Small intestine (tissue), 7 donors: ENCODE measurements around the gene GALNT16. TPM values are rescaled to one million over a fixed set of nuclear protein-coding genes. Genes with fewer than 3 reads are reported as not detected.

Experiments
- DNase-seq, 2 donors: peaks; one replicate each; pipeline versions ENCODE4 v3.0.0 to v3.0.0-alpha.2; 2013
- FAIRE-seq: peaks from 2 replicates; lab custom pipeline; 2012; peaks lifted over from hg19 to GRCh38; lab: Jason Lieb, UNC
- H3K27ac ChIP-seq, 3 donors: one replicate each; pipeline ENCODE4 v1.5.1; 2013; ENCODE audit warnings: low read length in 2 of 3, mild to moderate bottlenecking in 2 of 3, control low read depth in 1 of 3, inconsistent platforms in 1 of 3, low read depth in 1 of 3, moderate library complexity in 1 of 3
- H3K27me3 ChIP-seq, 3 donors: one replicate each; pipeline ENCODE4 v1.6.1; 2013; ENCODE audit warnings: low read length in 3 of 3, inconsistent platforms in 1 of 3; ENCODE audit not compliant: control insufficient read depth in 3 of 3, insufficient read depth in 3 of 3
- H3K36me3 ChIP-seq, 3 donors: one replicate each; pipeline ENCODE4 v1.6.1; 2013; ENCODE audit warnings: low read length in 3 of 3, inconsistent platforms in 1 of 3, low read depth in 1 of 3, mild to moderate bottlenecking in 1 of 3, moderate library complexity in 1 of 3; ENCODE audit not compliant: control insufficient read depth in 3 of 3, insufficient read depth in 2 of 3
- H3K4me1 ChIP-seq, 3 donors: one replicate each; pipeline ENCODE4 v1.6.1; 2013; ENCODE audit warnings: low read length in 2 of 3, inconsistent platforms in 1 of 3, low read depth in 1 of 3, mild to moderate bottlenecking in 1 of 3, moderate library complexity in 1 of 3; ENCODE audit not compliant: control insufficient read depth in 3 of 3, insufficient read depth in 2 of 3
- H3K4me3 ChIP-seq, 3 donors: one replicate each; pipeline ENCODE4 v1.5.1; 2013; ENCODE audit warnings: low read length in 3 of 3, control low read depth in 1 of 3, inconsistent platforms in 1 of 3, low read depth in 1 of 3, mild to moderate bottlenecking in 1 of 3, moderate library complexity in 1 of 3
- H3K9me3 ChIP-seq, 2 donors: one replicate each; pipeline ENCODE4 v1.6.1; 2013; ENCODE audit warnings: low read depth in 1 of 2, low read length in 1 of 2; ENCODE audit not compliant: control insufficient read depth in 2 of 2, insufficient read depth in 1 of 2
- WGBS, 3 donors: extraction: QIAGEN DNeasy Blood & Tissue Kit; methylation state at CpG; one replicate each; pipeline ENCODE4 v1.1.7; 2013; 5-methylcytosine and 5-hydroxymethylcytosine counted together
- polyA plus RNA-seq, 4 donors: library from polyadenylated mRNA; stranded (reverse) in 3 of 4; unstranded in 1 of 4; fragments of 200-250 nt in 3 of 4; fragments of 120-200 nt in 1 of 4; gene quantifications; one replicate each; pipeline versions ENCODE4 v1.2.1 to v1.2.3, GENCODE V29; 2013
- donor health status: healthy with polysubstance abuse.
- donor health status: control.
- donor health status: control.
- donor health status: Bipolar disorder and iron deficiency.
- donor health status: healthy.

Gene GALNT16
- polyA plus RNA-seq, 4 donors, result 0.45 to 18.2 (median 1.5) TPM

GRCh38 chr14:69319911-69320310 lies 60.0 kb downstream of the GALNT16 start:
- no peaks in the 10 kb centered on the region for H3K4me1 ChIP-seq
- peaks cover 0 to 2% of the 10 kb centered on the region in 2 donors for H3K9me3 ChIP-seq
- no peak overlapping the region for H3K27ac ChIP-seq
- no peak for FAIRE-seq
- DNase-seq, result no peak
- 95 to 99% (median 98%) methylated on average over 8 of the region's 8 CpGs for WGBS, 3 donors
- H3K27me3 ChIP-seq, result no peaks in the 10 kb centered on the region
- H3K36me3 ChIP-seq, result peaks cover 0 to 10% (median 0%) of the 10 kb centered on the region in 3 donors
- H3K4me3 ChIP-seq, result no peak overlapping the region

GRCh38 chr14:69320581-69321365 lies 60.8 kb downstream of the GALNT16 start:
- no peaks in the 10 kb centered on the region for H3K4me1 ChIP-seq
- no peak overlapping the region for H3K27ac ChIP-seq
- DNase-seq (no peak), FAIRE-seq (no peak)
- H3K36me3 ChIP-seq, result peaks cover 0 to 16% (median 0%) of the 10 kb centered on the region in 3 donors
- no peaks in the 10 kb centered on the region for H3K27me3 ChIP-seq
- H3K9me3 ChIP-seq, result no peaks in the 10 kb centered on the region
- H3K4me3 ChIP-seq, result no peak overlapping the region
- 93 to 95% (median 94%) methylated on average over 18 of the region's 18 CpGs for WGBS, 3 donors

- H3K4me1 ChIP-seq, result no peaks in the 10 kb centered on the region
- no peaks in the 10 kb centered on the region for H3K9me3 ChIP-seq
- H3K27ac ChIP-seq, result no peak overlapping the region
- H3K36me3 ChIP-seq, result peaks cover 0 to 24% (median 0%) of the 10 kb centered on the region in 3 donors
- 80 to 89% (median 86%) methylated on average over 11 of the region's 11 CpGs for WGBS, 3 donors
- DNase-seq (no peak), FAIRE-seq (no peak)
- no peaks in the 10 kb centered on the region for H3K27me3 ChIP-seq
- H3K4me3 ChIP-seq, result no peak overlapping the region
Observed at GRCh38 chr14:69321601-69322330, 61.8 kb downstream of the GALNT16 start.

GRCh38 chr14:69323266-69323998 lies 63.5 kb downstream of the GALNT16 start:
- H3K27me3 ChIP-seq, result no peaks in the 10 kb centered on the region
- no peaks in the 10 kb centered on the region for H3K9me3 ChIP-seq
- WGBS, 3 donors, result 87 to 88% (median 88%) methylated on average over 11 of the region's 11 CpGs
- H3K4me3 ChIP-seq, result no peak overlapping the region
- no peak for FAIRE-seq
- DNase-seq, result no peak
- no peaks in the 10 kb centered on the region for H3K4me1 ChIP-seq
- peaks cover 0 to 28% (median 0%) of the 10 kb centered on the region in 3 donors for H3K36me3 ChIP-seq
- no peak overlapping the region for H3K27ac ChIP-seq

- DNase-seq (no peak), FAIRE-seq (no peak)
- Histone ChIP-seq H3K27ac (no peak overlapping the region), H3K4me1 (no peaks in the 10 kb centered on the region), H3K36me3 (peaks cover 0 to 29% (median 0%) of the 10 kb centered on the region in 3 donors), H3K9me3 (no peaks in the 10 kb centered on the region), H3K4me3 (no peak overlapping the region), H3K27me3 (no peaks in the 10 kb centered on the region)
- WGBS, 3 donors, result 89 to 100% (median 92%) methylated on average over 1 of the region's 1 CpG
Observed at GRCh38 chr14:69323999-69324282, 64.0 kb downstream of the GALNT16 start.

- H3K4me1 ChIP-seq, result no peaks in the 10 kb centered on the region
- WGBS, 3 donors, result 93 to 96% (median 94%) methylated on average over 9 of the region's 9 CpGs
- no peaks in the 10 kb centered on the region for H3K27me3 ChIP-seq
- H3K36me3 ChIP-seq, result peaks cover 0 to 29% (median 0%) of the 10 kb centered on the region in 3 donors
- no peak overlapping the region for H3K4me3 ChIP-seq
- no peak for DNase-seq
- H3K27ac ChIP-seq, result no peak overlapping the region
- H3K9me3 ChIP-seq, result no peaks in the 10 kb centered on the region
- no peak for FAIRE-seq
Observed at GRCh38 chr14:69324341-69324931, 64.5 kb downstream of the GALNT16 start.

- peaks cover 0 to 29% (median 0%) of the 10 kb centered on the region in 3 donors for H3K36me3 ChIP-seq
- WGBS, 3 donors, result 92 to 97% (median 92%) methylated on average over 8 of the region's 8 CpGs
- no peak overlapping the region for H3K27ac ChIP-seq
- no peaks in the 10 kb centered on the region for H3K9me3 ChIP-seq
- H3K4me1 ChIP-seq, result no peaks in the 10 kb centered on the region
- no peak overlapping the region for H3K4me3 ChIP-seq
- FAIRE-seq (no peak), DNase-seq (no peak)
- no peaks in the 10 kb centered on the region for H3K27me3 ChIP-seq
Observed at GRCh38 chr14:69325086-69325485, 65.1 kb downstream of the GALNT16 start.

GRCh38 chr14:69325646-69326265 lies 65.8 kb downstream of the GALNT16 start:
- Histone ChIP-seq H3K36me3 (peaks cover 0 to 29% (median 0%) of the 10 kb centered on the region in 3 donors), H3K27ac (no peak overlapping the region), H3K27me3 (no peaks in the 10 kb centered on the region), H3K4me3 (no peak overlapping the region), H3K4me1 (no peaks in the 10 kb centered on the region), H3K9me3 (no peaks in the 10 kb centered on the region)
- FAIRE-seq (no peak), DNase-seq (no peak)
- WGBS, 3 donors, result 93 to 96% (median 95%) methylated on average over 7 of the region's 7 CpGs
